Neutrophil (primary cell): ENCODE measurements around the gene PON1.

ENCODE experiments used
- H3K27ac ChIP-seq: fragments of 200-600 bp; sonication (generic); 2 replicates; pipeline ENCODE4 v1.5.1; 2016; ENCODE audit warnings: mild to moderate bottlenecking, moderate library complexity
- H3K27me3 ChIP-seq: fragments of 200-600 bp; sonication (generic); 2 replicates; pipeline ENCODE4 v1.6.0; 2016; ENCODE audit warnings: mild to moderate bottlenecking
- H3K36me3 ChIP-seq: fragments of 200-600 bp; sonication (generic); 2 replicates; pipeline ENCODE4 v1.5.1; 2017
- H3K4me1 ChIP-seq, 2 experiments: fragments of 200-600 bp in 1 of 2; sonication (generic) in 1 of 2; 1 replicate in 1 of 2; 2 replicates in 1 of 2; pipeline versions ENCODE4 v1.5.1 to v1.6.1; 2013 to 2016; ENCODE audit warnings: low read depth in 1 of 2, low read length in 1 of 2, mild to moderate bottlenecking in 1 of 2, moderate library complexity in 1 of 2; ENCODE audit not compliant: control insufficient read depth in 1 of 2, insufficient read depth in 1 of 2
- H3K4me3 ChIP-seq, 2 experiments: fragments of 200-600 bp in 1 of 2; sonication (generic) in 1 of 2; 1 replicate in 1 of 2; 2 replicates in 1 of 2; pipeline ENCODE4 v1.5.1; 2013 to 2016; ENCODE audit warnings: low read depth in 1 of 2, low read length in 1 of 2, mild to moderate bottlenecking in 1 of 2, moderate library complexity in 1 of 2
- H3K9me3 ChIP-seq: fragments of 200-600 bp; sonication (generic); 2 replicates; pipeline ENCODE4 v1.5.1; 2016
- TF ChIP-seq, protein P1 (sequence below): fragments of 200-600 bp; sonication (generic); IDR thresholded peaks from 2 replicates; pipeline ENCODE4 v1.5.1; 2016; ENCODE audit warnings: antibody characterized with exemption

Gene PON1

DNA sequence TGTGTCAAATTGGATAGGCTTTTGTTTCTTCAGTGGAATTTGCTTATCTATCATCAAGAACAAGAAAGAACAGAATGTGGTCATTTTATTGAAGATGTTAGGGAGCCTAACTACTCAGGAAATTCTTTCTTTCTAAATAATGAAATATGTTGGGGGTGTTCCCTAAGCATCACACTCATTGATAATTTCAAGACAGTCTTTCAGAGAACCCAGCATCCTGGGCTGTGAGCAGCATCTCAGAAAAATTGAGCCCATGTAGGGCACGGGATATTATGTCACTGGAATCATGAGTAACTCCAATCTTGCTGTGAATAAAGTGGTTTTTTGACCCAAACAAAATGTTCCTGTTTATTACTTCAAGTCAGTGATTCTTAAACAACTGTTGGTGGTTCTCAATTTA, 27.3 kb downstream of the PON1 start:
- TF ChIP-seq, protein P1, sequence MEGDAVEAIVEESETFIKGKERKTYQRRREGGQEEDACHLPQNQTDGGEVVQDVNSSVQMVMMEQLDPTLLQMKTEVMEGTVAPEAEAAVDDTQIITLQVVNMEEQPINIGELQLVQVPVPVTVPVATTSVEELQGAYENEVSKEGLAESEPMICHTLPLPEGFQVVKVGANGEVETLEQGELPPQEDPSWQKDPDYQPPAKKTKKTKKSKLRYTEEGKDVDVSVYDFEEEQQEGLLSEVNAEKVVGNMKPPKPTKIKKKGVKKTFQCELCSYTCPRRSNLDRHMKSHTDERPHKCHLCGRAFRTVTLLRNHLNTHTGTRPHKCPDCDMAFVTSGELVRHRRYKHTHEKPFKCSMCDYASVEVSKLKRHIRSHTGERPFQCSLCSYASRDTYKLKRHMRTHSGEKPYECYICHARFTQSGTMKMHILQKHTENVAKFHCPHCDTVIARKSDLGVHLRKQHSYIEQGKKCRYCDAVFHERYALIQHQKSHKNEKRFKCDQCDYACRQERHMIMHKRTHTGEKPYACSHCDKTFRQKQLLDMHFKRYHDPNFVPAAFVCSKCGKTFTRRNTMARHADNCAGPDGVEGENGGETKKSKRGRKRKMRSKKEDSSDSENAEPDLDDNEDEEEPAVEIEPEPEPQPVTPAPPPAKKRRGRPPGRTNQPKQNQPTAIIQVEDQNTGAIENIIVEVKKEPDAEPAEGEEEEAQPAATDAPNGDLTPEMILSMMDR: no peak
- H3K4me3 ChIP-seq: no peak overlapping the region
- H3K36me3 ChIP-seq: no peaks in the 10 kb centered on the region
- H3K9me3 ChIP-seq: no peaks in the 10 kb centered on the region
- H3K27ac ChIP-seq: no peak overlapping the region
- no peaks in the 10 kb centered on the region for H3K4me1 ChIP-seq
- H3K27me3 ChIP-seq: peaks cover under 1% of the 10 kb centered on the region

DNA sequence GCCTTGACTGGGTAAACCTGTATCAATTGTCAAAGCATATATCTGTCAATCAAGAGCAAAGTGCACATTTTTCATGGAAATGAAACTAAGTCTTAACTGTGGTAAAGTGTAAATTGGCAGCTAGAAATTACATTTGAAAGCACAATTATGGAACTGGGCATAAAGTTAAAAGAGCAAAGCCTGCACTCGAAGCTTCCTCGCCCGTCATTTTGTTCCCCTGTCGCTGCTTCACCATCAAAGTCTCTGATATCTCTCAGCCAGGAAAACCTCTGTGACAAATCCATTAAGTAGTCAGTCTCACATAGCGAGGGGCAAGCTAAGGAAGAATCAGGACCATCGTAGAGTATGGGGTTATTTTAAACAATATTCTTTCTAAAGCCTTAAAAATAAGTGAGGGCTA, 27.9 kb downstream of the PON1 start:
- no peaks in the 10 kb centered on the region for H3K36me3 ChIP-seq
- no peaks in the 10 kb centered on the region for H3K9me3 ChIP-seq
- TF ChIP-seq, protein P1: no peak
- no peaks in the 10 kb centered on the region for H3K27me3 ChIP-seq
- H3K27ac ChIP-seq: no peak overlapping the region
- no peaks in the 10 kb centered on the region for H3K4me1 ChIP-seq
- H3K4me3 ChIP-seq: no peak overlapping the region

DNA sequence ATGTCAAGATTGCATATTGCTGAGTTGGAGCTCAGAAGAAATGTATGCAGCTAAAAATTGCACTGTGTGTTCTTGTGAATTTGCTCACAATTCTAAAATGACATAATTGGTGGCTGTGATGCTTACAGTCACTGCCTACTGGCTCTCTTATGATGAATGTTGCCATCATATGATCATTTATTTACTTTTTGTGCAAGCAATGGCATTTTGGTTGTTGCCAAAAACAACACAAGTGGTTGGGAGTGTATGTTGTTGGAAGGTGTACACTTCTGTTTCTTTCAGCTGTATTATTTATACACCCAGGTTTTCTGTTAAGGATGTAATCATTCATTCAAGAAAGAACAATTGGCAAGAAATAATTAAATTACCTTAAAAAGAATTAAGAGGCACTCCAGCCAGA, 28.9 kb downstream of the PON1 start:
- Histone ChIP-seq H3K4me3 (no peak overlapping the region), H3K4me1 (no peaks in the 10 kb centered on the region), H3K27ac (no peak overlapping the region), H3K9me3 (no peaks in the 10 kb centered on the region), H3K36me3 (no peaks in the 10 kb centered on the region), H3K27me3 (no peaks in the 10 kb centered on the region)
- TF ChIP-seq, protein P1: no peak

DNA sequence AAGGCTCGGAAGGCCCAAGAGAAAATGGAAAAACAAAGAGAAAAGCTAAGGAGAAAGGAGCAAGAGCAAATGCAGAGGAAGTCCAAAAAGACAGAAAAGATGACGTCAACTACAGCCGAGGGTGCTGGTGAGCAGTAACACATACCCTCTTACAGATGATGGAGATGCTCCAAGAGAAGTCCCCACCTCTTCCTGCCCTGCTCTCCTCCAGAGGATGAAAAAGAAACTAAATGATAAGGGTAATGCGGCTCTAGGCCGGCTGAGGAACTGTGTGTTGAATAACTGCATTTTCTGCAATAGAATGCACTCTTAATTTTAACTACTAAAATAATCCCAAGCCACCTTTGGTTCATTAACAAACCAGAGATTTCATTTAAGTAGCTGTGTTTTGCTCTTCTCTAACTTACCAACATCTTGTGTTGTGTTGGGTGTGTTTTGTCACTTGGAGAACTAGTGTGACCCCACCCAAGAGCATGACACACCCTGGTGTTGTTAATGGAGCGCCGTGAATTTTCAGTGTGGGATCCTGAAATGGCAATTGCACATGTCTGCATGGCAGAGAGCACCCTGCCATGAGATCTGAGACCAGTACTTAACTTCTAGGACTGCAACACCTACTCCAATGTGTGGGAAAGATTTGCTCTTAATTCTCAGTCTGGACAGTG, 34.0 kb downstream of the PON1 start:
- no peak overlapping the region for H3K4me3 ChIP-seq
- no peaks in the 10 kb centered on the region for H3K9me3 ChIP-seq
- no peaks in the 10 kb centered on the region for H3K36me3 ChIP-seq
- TF ChIP-seq, protein P1: no peak
- no peaks in the 10 kb centered on the region for H3K27me3 ChIP-seq
- no peak overlapping the region for H3K27ac ChIP-seq
- H3K4me1 ChIP-seq: no peaks in the 10 kb centered on the region

DNA sequence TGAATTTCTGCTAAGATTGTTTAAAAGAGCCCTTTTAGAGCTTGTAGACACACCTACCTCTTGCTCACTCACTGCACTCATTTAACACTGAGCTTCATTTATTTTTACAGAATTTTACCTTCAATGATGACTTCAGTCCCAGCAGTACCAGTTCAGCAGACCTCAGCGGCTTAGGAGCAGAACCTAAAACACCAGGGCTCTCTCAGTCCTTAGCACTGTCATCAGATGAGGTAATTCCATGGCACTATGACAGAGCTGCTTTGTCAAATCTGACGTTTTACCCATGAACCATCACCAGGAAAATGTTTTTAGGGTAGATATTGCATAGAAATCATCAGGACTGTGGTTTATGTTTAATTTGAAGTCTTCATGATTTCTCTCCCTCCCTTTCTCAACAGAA, 38.2 kb downstream of the PON1 start:
- Histone ChIP-seq H3K27me3 (no peaks in the 10 kb centered on the region), H3K36me3 (no peaks in the 10 kb centered on the region), H3K9me3 (no peaks in the 10 kb centered on the region), H3K4me3 (no peak overlapping the region), H3K4me1 (no peaks in the 10 kb centered on the region), H3K27ac (no peak overlapping the region)
- TF ChIP-seq, protein P1: no peak

DNA sequence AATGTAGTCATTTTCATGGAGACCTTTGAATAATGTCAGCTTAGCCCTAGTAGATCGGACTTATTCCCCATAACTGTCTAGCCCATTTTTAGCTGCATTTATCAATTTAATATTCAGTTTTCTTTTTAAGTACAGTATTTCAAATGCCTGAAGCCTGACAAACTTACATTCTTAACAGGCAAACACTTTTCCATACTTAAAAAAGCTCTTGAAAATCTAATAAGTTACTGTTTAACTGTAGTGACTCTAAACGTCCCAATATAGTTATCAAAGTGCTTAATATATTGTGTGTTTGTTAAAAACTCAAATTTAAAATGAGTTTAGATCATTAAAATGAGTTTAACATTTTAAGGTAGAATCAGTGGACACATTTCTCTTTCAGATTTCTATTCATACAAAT, 44.9 kb downstream of the PON1 start:
- TF ChIP-seq, protein P1: no peak
- Histone ChIP-seq H3K36me3 (no peaks in the 10 kb centered on the region), H3K4me1 (no peaks in the 10 kb centered on the region), H3K27me3 (no peaks in the 10 kb centered on the region), H3K27ac (no peak overlapping the region), H3K4me3 (no peak overlapping the region), H3K9me3 (no peaks in the 10 kb centered on the region)
